Epithelial cell of esophagus (primary cell): ENCODE data around the gene SH2B2.
"Not testable (repeated sequence)": the region's sequence is repeated elsewhere in the genome, so short reads cannot be mapped to it uniquely, and the experiment has no call there.

Source experiments
- DNase-seq: peaks from one replicate; pipeline ENCODE4 v3.0.0; 2010; ENCODE audit warnings: low read depth
- H3K4me3 ChIP-seq: 2 replicates; pipeline ENCODE4 v1.5.1; 2011; ENCODE audit warnings: mild to moderate bottlenecking, low read length, control low read depth
- CTCF ChIP-seq: IDR thresholded peaks from 2 replicates; pipeline ENCODE4 v1.5.1; 2011; ENCODE audit warnings: low read depth, mild to moderate bottlenecking, low read length, control low read depth, inconsistent platforms; ENCODE audit not compliant: insufficient read depth; ENCODE audit errors: missing control alignments

SH2B2 gene

DNA sequence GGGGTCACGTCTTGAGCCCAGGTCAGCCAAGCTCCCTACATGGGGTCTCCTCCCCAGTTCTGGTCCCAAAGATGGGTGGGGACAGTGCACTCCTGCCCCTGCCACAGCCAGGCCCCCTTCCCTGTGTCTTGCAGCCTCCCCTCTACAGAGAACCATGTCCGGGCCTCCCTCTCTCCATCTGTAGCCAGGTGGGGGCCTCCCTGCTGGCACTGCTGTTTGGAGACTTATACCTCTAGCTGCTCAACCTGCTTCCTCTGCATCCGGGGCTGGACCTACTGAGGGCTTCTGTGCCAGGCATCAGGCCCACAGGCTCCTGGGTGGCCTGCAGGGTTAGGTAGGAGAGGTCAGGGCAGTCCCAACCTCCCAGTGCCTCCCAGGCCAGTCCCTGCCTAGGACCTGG lies 7.9 kb downstream of the SH2B2 start:
- H3K4me3 ChIP-seq, result no peak overlapping the region
- TF ChIP-seq CTCF, result no peak
- DNase-seq, result no peak

DNA sequence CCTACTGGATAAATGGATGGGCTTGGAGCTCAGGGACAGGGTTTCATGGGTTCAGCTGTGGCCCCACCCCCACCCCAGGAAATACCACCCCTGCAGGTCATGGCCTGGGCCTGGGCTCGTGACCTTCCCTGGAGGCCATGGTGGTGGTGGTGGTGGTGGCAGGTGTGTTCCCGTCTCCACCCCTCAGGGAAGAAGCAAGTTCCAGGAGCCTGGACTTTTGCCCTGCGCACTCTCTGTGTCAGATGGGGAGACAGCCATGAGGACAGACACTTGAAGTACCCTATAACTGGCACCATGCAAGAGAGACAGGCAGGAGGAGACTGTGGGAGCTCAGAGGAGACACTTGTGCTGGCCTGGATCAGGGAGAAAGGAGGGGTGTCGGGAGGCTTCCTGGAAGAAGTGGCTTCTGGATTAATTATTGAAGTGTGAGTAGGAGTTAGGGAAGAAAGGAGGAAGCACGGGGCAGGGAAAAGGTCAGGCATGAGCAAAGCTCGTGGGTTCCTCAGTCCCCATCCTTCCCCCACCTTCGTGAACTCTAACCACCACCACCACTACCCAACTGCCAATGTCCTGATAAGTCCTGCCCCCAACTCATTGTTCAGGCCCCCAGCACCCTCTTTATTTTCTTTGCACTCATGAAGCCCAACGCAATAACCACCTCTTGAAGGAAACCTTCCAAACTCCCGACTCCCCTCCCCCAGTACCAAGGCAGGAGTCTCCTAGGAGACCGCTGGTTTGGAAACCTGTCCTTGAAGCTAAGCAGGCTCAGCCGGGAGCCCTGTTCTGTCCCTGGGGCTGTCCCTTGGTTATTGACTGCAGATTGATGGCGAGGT lies 8.9 kb downstream of the SH2B2 start:
- no peak for TF ChIP-seq CTCF
- no peak for DNase-seq
- H3K4me3 ChIP-seq, result no peak overlapping the region

GRCh38 chr7:102296179-102296438 lies 9.4 kb downstream of the SH2B2 start:
- TF ChIP-seq CTCF, result no peak
- H3K4me3 ChIP-seq, result no peak overlapping the region
- DNase-seq, result no peak

GRCh38 chr7:102296514-102296913 lies 9.8 kb downstream of the SH2B2 start:
- no peak overlapping the region for H3K4me3 ChIP-seq
- no peak for DNase-seq
- no peak for TF ChIP-seq CTCF

DNA sequence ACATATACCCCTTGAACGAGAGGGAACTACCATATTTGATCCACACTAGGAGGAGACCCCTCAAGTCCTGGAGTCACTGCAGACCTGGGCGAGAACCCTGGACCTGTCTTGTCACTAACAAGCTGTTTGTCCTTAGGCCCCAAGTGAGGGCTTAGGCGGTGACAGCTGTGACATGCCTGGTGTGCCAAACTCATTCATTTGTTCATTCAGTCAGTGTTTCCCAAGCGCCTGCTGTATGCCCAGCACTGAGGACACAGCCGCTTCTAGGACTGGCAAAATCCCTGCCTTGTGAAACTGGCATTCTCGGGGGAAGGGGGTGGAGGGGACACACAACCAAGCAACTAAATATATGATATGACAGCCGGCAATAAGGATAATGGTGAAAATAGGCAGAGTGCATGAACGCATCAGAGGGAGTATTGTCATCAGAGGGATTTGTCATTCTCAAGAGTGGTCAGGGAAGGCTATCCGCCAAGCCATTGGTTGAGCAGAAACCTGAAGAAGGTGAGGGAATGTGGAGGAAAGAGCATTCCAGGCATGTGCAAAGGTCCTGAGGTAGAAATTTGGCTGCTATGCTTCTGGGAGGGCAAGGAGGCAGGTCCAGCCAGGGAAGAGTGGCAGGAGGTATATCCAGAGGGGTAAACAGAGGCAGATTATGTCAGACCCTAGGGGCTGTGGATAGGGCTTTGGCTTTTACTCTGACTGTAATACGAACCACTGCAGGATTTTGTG lies 11.0 kb downstream of the SH2B2 start:
- no peak overlapping the region for H3K4me3 ChIP-seq
- TF ChIP-seq CTCF, result no peak
- no peak for DNase-seq

DNA sequence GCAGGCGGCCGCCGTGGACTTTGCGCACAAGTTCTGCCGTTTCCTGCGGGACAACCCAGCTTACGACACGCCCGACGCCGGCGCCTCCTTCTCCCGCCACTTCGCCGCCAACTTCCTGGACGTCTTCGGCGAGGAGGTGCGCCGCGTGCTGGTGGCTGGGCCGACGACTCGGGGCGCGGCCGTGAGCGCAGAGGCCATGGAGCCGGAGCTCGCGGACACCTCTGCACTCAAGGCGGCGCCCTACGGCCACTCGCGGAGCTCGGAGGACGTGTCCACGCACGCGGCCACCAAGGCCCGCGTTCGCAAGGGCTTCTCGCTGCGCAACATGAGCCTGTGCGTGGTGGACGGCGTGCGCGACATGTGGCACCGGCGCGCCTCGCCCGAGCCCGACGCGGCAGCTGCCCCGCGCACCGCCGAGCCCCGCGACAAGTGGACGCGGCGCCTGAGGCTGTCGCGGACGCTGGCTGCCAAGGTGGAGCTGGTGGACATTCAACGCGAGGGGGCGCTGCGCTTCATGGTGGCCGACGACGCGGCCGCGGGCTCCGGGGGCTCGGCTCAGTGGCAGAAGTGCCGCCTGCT lies 14.1 kb downstream of the SH2B2 start:
- no peak for DNase-seq
- H3K4me3 ChIP-seq, result no peak overlapping the region
- TF ChIP-seq CTCF, result no peak

DNA sequence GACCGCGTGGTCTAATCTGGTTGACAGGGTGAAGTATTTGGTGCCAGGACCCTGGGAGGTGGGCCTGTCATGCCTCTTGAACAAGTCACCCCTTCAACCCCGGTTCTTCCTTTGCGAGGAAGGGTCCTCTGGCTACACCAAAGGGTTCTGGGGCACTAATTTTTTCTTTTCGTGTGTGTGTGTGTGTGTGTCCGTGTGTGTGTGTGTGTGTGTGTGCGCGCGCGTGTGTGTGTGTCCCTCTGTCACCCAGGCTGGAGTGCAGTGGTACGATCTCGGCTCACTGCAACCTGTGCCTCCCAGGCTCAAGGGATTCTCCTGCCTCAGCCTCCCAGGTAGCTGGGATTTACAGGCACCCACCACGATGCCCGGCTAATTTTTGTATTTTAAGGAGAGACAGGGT lies 14.7 kb downstream of the SH2B2 start:
- DNase-seq, H3K4me3 ChIP-seq: not testable (repeated sequence)
